DMS 273 (cell line): ENCODE data around the gene LILRA6.
"Not testable (repeated sequence)": the region's sequence is repeated elsewhere in the genome, so short reads cannot be mapped to it uniquely, and the experiment has no call there.

Experiments
- DNase-seq: peaks from one replicate; lab custom pipeline; 2025; ENCODE audit not compliant: unreplicated experiment; lab: John Stamatoyannopoulos, UW

LILRA6 gene

GRCh38 chr19:54207983-54208783 lies 34.4 kb downstream of the LILRA6 start:
- peak; percentile 85 for DNase-seq

GRCh38 chr19:54207676-54207982 lies 35.0 kb downstream of the LILRA6 start:
- DNase-seq = no peak

- DNase-seq = not testable (repeated sequence)
Observed at GRCh38 chr19:54207193-54207592, 35.4 kb downstream of the LILRA6 start.

GRCh38 chr19:54206831-54207177 lies 35.8 kb downstream of the LILRA6 start:
- DNase-seq = peak; percentile 31

GRCh38 chr19:54206030-54206830 lies 36.4 kb downstream of the LILRA6 start:
- DNase-seq = no peak

GRCh38 chr19:54204767-54205468 lies 37.7 kb downstream of the LILRA6 start:
- no peak for DNase-seq

- peak; percentile 21 for DNase-seq
Observed at GRCh38 chr19:54203151-54203611, 39.4 kb downstream of the LILRA6 start.

GRCh38 chr19:54201980-54202379 lies 40.6 kb downstream of the LILRA6 start:
- DNase-seq = no peak

- no peak for DNase-seq
Observed at GRCh38 chr19:54201172-54201701, 41.4 kb downstream of the LILRA6 start.

- no peak for DNase-seq
Observed at GRCh38 chr19:54199401-54199800, 43.2 kb downstream of the LILRA6 start.

- no peak for DNase-seq
Observed at GRCh38 chr19:54197121-54197520, 45.5 kb downstream of the LILRA6 start.

GRCh38 chr19:54196536-54196935 lies 46.1 kb downstream of the LILRA6 start:
- DNase-seq = no peak

GRCh38 chr19:54194463-54194862 lies 48.1 kb downstream of the LILRA6 start:
- not testable (repeated sequence) for DNase-seq

- no peak for DNase-seq
Observed at GRCh38 chr19:54193011-54193410, 49.6 kb downstream of the LILRA6 start.

GRCh38 chr19:54191811-54192453 lies 50.7 kb downstream of the LILRA6 start:
- DNase-seq = no peak

- peak; percentile 95 for DNase-seq
Observed at GRCh38 chr19:54191011-54191810, 51.4 kb downstream of the LILRA6 start, which contains the start of gene TSEN34. TSEN34 (plus strand) TSS chr19:54191308; CDS start chr19:54191365, 57 bp downstream.

GRCh38 chr19:54190503-54191010 lies 52.0 kb downstream of the LILRA6 start:
- peak; percentile 99 for DNase-seq

- DNase-seq = peak; percentile 100
Observed at GRCh38 chr19:54189735-54190502, 52.7 kb downstream of the LILRA6 start.

GRCh38 chr19:54189145-54189734 lies 53.4 kb downstream of the LILRA6 start, which contains the start of gene MBOAT7:
MBOAT7 (minus strand) TSS chr19:54189580; CDS start chr19:54188508, 1,072 bp downstream.
- DNase-seq = no peak
